Measurements from ENCODE around the gene MDFI. TPM values are rescaled to one million over a fixed set of nuclear protein-coding genes. Genes with fewer than 3 reads are reported as not detected.

The MDFI gene
- total and polyA plus RNA-seq, 2 experiments from 2014 or later = 27.5 to 137 TPM

DNA sequence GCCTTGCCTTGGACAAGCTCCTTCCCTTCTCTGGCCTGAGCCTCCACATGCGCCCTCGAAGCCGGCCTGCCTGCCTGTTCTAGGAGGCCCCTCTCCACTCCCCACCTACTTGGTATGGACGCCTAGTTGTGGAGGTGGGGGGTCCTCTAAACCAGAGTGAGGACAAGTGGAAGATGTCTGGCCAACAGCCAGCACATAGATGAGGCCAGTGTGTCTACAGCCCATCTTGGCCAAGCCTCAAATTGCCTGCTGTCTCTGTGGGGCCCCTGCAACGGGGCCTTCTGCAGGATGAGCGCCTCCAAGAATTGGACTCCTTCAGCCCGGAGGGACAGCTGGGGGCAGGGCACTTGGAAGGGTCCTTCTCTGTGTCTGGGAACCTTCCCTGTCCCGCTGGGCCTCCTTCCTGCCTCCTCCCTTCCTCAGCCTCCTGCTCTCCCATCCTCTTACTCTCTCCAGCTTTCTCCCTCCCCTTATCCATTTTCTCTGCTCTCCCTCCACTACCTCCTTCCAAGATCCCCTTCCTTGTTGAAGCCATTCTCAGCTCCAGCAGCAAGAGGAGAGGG, 1.6 kb downstream of the MDFI start:
- Histone ChIP-seq H3K27ac (no peak overlapping the region), H3K4me3 (peak overlapping the region; percentile 81), H3K27me3 (peaks cover 24% of the 10 kb centered on the region), H3K36me3 (no peaks in the 10 kb centered on the region), H3K4me1 (ENCODE audit: low read depth) (peaks cover 26% of the 10 kb centered on the region), H3K9me3 (ENCODE audit: low read depth) (no peaks in the 10 kb centered on the region)
- DNase-seq (ENCODE audit: low read depth in 1 of 2, low spot score in 1 of 2) = peak in 1 of 2 donors; percentile 69
- TF ChIP-seq, protein P1, sequence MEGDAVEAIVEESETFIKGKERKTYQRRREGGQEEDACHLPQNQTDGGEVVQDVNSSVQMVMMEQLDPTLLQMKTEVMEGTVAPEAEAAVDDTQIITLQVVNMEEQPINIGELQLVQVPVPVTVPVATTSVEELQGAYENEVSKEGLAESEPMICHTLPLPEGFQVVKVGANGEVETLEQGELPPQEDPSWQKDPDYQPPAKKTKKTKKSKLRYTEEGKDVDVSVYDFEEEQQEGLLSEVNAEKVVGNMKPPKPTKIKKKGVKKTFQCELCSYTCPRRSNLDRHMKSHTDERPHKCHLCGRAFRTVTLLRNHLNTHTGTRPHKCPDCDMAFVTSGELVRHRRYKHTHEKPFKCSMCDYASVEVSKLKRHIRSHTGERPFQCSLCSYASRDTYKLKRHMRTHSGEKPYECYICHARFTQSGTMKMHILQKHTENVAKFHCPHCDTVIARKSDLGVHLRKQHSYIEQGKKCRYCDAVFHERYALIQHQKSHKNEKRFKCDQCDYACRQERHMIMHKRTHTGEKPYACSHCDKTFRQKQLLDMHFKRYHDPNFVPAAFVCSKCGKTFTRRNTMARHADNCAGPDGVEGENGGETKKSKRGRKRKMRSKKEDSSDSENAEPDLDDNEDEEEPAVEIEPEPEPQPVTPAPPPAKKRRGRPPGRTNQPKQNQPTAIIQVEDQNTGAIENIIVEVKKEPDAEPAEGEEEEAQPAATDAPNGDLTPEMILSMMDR (IDR thresholded peaks at IDR 0.05; ENCODE audit: low read depth, low read length) = no peak

DNA sequence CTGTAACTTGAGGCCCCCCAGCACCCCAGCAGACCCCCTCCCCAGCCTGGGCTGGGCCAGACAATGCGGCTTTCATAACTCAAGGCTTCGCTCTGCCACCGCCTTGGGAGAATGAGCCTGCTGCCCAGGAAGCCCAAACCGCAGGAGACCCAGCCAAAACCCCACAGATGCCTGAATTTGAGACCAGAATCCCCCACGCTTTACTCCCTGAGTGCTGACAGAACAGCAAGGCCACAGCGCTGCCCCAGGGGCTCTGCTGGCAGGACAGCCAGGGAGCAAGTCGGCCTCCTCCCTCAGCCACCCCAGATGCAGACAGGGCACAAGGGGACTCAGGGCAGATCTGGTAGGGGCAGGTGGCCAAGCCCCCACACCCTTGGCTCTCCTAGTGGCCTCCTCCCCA, 2.2 kb downstream of the MDFI start:
- DNase-seq (ENCODE audit: low read depth in 1 of 2, low spot score in 1 of 2) = peak in 1 of 2 donors; percentile 83
- H3K9me3 ChIP-seq (ENCODE audit: low read depth) = no peaks in the 10 kb centered on the region
- H3K27me3 ChIP-seq = peaks cover 24% of the 10 kb centered on the region
- no peaks in the 10 kb centered on the region for H3K36me3 ChIP-seq
- H3K4me1 ChIP-seq (ENCODE audit: low read depth) = peaks cover 28% of the 10 kb centered on the region
- TF ChIP-seq, protein P1 (IDR thresholded peaks at IDR 0.05; ENCODE audit: low read depth, low read length) = no peak
- H3K4me3 ChIP-seq = no peak overlapping the region
- no peak overlapping the region for H3K27ac ChIP-seq

DNA sequence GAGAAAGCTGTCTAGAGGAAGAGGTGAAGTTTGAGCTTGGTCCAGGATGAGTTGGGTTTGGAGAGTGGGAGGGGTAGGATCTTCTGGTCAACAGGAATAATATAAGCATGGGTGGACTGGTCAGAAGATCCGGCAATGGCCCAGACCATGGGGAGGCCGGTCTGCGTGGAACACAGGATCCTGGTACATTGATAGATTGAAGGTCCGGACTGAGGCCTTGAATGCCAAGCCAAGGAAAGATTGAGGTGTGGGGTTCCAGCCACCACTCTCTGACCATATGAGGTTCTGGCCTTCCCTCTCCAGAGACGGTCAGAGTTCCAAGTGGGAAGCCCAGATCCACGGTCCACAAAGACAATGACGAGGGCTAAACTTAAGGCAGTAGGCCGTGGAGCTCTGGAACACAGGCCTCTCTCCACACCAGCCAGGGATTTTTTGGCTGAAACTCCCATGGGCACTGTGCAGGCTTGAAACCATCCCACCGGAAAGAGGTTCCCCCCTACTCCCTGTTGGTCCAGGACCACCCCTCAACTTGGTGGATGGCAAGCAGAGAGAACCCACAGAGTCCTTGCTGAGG, 3.2 kb downstream of the MDFI start:
- H3K9me3 ChIP-seq (ENCODE audit: low read depth) = no peaks in the 10 kb centered on the region
- no peak for DNase-seq (ENCODE audit: low read depth in 1 of 2, low spot score in 1 of 2)
- peaks cover 2% of the 10 kb centered on the region for H3K36me3 ChIP-seq
- H3K4me1 ChIP-seq (ENCODE audit: low read depth) = peaks cover 28% of the 10 kb centered on the region
- TF ChIP-seq, protein P1 (IDR thresholded peaks at IDR 0.05; ENCODE audit: low read depth, low read length) = no peak
- H3K27ac ChIP-seq = no peak overlapping the region
- H3K27me3 ChIP-seq = peaks cover 16% of the 10 kb centered on the region
- H3K4me3 ChIP-seq = no peak overlapping the region

DNA sequence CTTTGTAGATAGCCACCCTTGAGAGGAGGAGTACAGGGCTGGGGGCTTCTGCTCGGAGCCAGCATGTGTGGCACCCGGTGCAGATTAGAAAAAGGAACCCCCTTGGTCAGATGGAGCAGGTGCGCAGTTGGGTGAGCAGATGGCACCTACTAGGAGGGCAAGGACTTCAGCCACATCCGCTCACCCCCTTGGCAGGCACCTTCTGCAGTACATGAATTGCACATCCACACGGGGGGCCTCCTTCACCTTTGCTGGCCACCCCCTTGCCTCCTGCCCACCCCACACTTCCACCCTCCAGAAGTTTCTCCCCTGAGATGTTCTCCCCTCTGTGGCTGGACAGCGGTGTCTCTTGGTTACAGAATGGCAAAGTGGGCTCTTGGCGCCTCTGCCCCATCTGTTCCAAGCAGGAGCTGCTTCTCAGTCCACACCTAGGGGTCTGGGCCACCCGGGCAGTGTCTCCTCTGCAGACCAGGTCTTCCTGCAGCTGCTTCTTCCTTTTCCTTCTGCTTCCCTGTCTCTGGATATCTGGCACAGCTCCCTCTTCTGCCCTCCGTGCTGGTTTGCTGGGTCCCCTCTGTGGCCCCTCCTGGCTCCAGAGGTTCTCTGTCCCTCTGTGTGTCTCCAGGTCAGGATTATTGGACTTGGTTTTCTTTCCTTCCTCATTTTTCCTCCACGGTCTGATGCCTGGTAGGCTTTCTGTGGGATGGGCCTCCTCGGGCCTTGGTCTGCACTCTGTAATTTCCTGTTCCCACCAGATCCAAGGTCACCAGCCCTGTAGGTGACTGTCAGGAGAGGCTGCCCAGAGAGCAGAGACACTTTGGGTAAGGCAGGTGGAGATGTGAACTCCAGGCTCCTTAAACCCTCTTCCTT, 4.1 kb downstream of the MDFI start:
- TF ChIP-seq, protein P1 (IDR thresholded peaks at IDR 0.05; ENCODE audit: low read depth, low read length) = no peak
- no peak for DNase-seq (ENCODE audit: low read depth in 1 of 2, low spot score in 1 of 2)
- H3K4me3 ChIP-seq = no peak overlapping the region
- H3K36me3 ChIP-seq = peaks cover 7% of the 10 kb centered on the region
- no peak overlapping the region for H3K27ac ChIP-seq
- peaks cover 7% of the 10 kb centered on the region for H3K27me3 ChIP-seq
- peaks cover 28% of the 10 kb centered on the region for H3K4me1 ChIP-seq (ENCODE audit: low read depth)
- no peaks in the 10 kb centered on the region for H3K9me3 ChIP-seq (ENCODE audit: low read depth)

DNA sequence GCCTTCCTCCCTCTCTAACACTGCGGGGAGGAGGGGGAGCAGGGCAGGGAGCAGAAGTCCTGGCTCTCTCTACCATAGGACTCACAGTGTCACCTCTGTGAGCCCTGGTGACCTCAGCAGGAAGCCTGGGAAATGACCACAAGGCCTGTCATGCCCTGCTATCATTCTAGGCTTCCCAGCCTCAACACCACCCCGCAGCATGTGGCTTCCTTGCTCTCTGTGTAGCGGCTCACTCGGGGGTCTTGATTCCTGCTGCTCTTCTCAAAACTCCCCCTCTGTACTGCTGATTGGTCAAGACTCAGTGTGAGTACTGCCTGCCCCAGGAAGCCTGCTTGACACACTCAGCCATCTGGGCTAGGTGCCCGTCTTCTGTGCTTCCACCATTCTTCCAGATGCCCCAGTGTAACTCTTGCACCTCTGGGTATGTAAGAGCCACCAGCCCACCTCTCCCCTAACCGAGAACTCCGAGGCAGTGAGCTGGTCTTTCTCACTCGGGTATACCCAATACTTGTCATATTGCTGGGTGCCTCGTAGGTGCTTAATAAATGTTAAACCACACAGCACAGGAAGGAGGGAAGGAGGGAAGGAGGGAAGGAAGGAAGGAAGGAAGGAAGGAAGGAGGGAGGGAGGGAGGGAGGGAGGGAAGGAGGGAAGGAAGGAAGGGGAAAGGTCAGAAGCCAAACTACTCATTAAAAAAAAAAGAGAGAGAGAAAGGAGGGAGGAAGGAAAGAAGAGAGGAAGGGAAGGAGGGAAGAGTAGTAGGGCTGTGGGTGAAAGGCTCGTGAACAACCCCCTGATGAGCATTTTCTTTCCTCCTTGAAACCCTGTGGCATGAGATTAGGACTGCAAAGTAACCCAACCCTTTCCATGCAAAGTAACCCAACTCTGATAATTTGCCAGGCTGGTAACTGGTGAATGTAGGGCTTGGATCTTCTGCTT, 5.0 kb downstream of the MDFI start:
- no peaks in the 10 kb centered on the region for H3K9me3 ChIP-seq (ENCODE audit: low read depth)
- no peaks in the 10 kb centered on the region for H3K27me3 ChIP-seq
- no peak overlapping the region for H3K27ac ChIP-seq
- peaks cover 28% of the 10 kb centered on the region for H3K4me1 ChIP-seq (ENCODE audit: low read depth)
- H3K4me3 ChIP-seq = no peak overlapping the region
- DNase-seq (ENCODE audit: low read depth in 1 of 2, low spot score in 1 of 2) = no peak
- H3K36me3 ChIP-seq = peaks cover 9% of the 10 kb centered on the region
- TF ChIP-seq, protein P1 (IDR thresholded peaks at IDR 0.05; ENCODE audit: low read depth, low read length) = no peak

Measured in cardiac muscle cell (in vitro differentiated cells and primary cell).